ENCODE results near the gene UBR1.
"Not testable (repeated sequence)": the region's sequence is repeated elsewhere in the genome, so short reads cannot be mapped to it uniquely, and the experiment has no call there.

UBR1 gene

GRCh38 chr15:42893911-42894310, 211.9 kb downstream of the UBR1 start:
- not testable (repeated sequence) for DNase-seq

Data from activated effector memory CD4-positive, alpha-beta T cell treated with Interleukin-2 at 50 U/mL for 16 hours (primary cell).